ENCODE data around the gene CTRB1. TPM values are rescaled to one million over a fixed set of nuclear protein-coding genes. Genes with fewer than 3 reads are reported as not detected.
"Not testable (repeated sequence)": the region's sequence is repeated elsewhere in the genome, so short reads cannot be mapped to it uniquely, and the experiment has no call there.

The CTRB1 gene
- total RNA-seq, 4 donors from 2014 or later = not detected

- peaks cover 12% of the 10 kb centered on the region for H3K27me3 ChIP-seq
- 85% methylated on average over 10 of the region's 13 CpGs; no CpG with 5 or more reads in 1 of the 2 donors for WGBS, 2 donors (ENCODE audit: low coverage in 1 of 2)
- no peak for TF ChIP-seq POLR2A (IDR thresholded peaks at IDR 0.05)
- no peak for TF ChIP-seq EP300 (IDR thresholded peaks at IDR 0.05)
- no peak for TF ChIP-seq POLR2AphosphoS5 (IDR thresholded peaks at IDR 0.05)
- H3K36me3 ChIP-seq = no peaks in the 10 kb centered on the region
- H3K9me3 ChIP-seq = no peaks in the 10 kb centered on the region
- H3K4me3 ChIP-seq = no peak overlapping the region
- ATAC-seq = no peak
- H3K4me1 ChIP-seq = peaks cover 0 to 13% (median 0%) of the 10 kb centered on the region in 3 donors
- H3K27ac ChIP-seq = no peak overlapping the region
Observed at GRCh38 chr16:75203667-75204409, 14.9 kb upstream of the CTRB1 start.

GRCh38 chr16:75204410-75204758, 14.4 kb upstream of the CTRB1 start:
- no peak overlapping the region for H3K4me3 ChIP-seq
- no peak for TF ChIP-seq POLR2AphosphoS5 (IDR thresholded peaks at IDR 0.05)
- TF ChIP-seq, protein P1, sequence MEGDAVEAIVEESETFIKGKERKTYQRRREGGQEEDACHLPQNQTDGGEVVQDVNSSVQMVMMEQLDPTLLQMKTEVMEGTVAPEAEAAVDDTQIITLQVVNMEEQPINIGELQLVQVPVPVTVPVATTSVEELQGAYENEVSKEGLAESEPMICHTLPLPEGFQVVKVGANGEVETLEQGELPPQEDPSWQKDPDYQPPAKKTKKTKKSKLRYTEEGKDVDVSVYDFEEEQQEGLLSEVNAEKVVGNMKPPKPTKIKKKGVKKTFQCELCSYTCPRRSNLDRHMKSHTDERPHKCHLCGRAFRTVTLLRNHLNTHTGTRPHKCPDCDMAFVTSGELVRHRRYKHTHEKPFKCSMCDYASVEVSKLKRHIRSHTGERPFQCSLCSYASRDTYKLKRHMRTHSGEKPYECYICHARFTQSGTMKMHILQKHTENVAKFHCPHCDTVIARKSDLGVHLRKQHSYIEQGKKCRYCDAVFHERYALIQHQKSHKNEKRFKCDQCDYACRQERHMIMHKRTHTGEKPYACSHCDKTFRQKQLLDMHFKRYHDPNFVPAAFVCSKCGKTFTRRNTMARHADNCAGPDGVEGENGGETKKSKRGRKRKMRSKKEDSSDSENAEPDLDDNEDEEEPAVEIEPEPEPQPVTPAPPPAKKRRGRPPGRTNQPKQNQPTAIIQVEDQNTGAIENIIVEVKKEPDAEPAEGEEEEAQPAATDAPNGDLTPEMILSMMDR (IDR thresholded peaks at IDR 0.05) = no peak
- TF ChIP-seq POLR2A (IDR thresholded peaks at IDR 0.05) = no peak
- TF ChIP-seq EP300 (IDR thresholded peaks at IDR 0.05) = no peak
- WGBS, 2 donors (ENCODE audit: low coverage in 1 of 2) = 85% methylated on average over 4 of the region's 6 CpGs; no CpG with 5 or more reads in 1 of the 2 donors
- ATAC-seq = no peak
- no peak overlapping the region for H3K27ac ChIP-seq
- no peaks in the 10 kb centered on the region for H3K9me3 ChIP-seq
- H3K27me3 ChIP-seq = peaks cover 12% of the 10 kb centered on the region
- H3K36me3 ChIP-seq = no peaks in the 10 kb centered on the region
- peaks cover 0 to 13% (median 0%) of the 10 kb centered on the region in 3 donors for H3K4me1 ChIP-seq

DNA sequence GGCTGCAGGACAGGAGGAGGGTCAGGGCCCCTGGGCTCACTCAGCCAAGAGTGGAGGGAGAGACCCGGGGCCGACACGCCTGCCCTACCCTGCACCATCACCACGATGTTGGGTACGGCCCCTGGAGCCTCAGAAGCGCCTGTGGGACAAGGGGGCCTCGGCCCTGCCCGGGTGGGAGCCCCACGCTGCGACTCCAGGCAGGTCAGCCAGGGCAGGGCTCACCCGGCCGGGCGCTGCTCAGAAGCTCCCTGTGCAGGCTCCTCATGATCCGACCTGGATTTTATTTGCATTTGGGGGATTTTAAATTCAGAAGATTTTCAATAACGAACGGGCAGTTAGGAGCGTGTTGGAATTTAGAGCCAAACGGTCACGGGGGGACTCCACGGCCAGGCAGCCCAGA, 13.9 kb upstream of the CTRB1 start:
- not testable (repeated sequence) for ATAC-seq, H3K27ac ChIP-seq, H3K4me3 ChIP-seq, H3K9me3 ChIP-seq, H3K36me3 ChIP-seq
- peaks cover 0 to 13% (median 0%) of the 10 kb centered on the region in 3 donors for H3K4me1 ChIP-seq
- peaks cover 12% of the 10 kb centered on the region for H3K27me3 ChIP-seq
- WGBS, 2 donors (ENCODE audit: low coverage in 1 of 2) = no CpG with 5 or more reads among the region's 20 CpGs

DNA sequence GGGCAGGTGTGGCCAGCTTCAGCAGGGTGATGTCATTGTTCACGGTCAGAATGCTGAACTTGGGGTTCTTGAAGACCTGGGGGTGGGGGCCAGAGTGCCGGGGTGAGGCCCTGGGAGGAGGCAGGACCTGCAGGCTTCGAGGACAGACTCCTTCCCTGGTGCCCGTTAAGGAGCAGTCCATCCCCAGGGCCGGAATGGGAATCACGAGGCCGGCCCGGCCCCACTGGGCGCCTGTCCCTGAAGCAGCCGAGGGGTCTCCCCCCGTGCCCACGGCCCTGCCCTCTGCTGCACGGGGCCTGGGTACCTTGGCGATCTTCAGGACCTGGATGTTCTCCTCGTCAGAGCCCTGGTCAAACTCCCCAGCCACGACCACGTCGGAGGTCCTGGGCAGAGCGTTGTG, 13.3 kb upstream of the CTRB1 start:
- ATAC-seq, H3K4me3 ChIP-seq, H3K4me1 ChIP-seq, H3K36me3 ChIP-seq, H3K27ac ChIP-seq, H3K9me3 ChIP-seq: not testable (repeated sequence)
- peaks cover 12% of the 10 kb centered on the region for H3K27me3 ChIP-seq
- WGBS, 2 donors (ENCODE audit: low coverage in 1 of 2) = no CpG with 5 or more reads among the region's 19 CpGs

DNA sequence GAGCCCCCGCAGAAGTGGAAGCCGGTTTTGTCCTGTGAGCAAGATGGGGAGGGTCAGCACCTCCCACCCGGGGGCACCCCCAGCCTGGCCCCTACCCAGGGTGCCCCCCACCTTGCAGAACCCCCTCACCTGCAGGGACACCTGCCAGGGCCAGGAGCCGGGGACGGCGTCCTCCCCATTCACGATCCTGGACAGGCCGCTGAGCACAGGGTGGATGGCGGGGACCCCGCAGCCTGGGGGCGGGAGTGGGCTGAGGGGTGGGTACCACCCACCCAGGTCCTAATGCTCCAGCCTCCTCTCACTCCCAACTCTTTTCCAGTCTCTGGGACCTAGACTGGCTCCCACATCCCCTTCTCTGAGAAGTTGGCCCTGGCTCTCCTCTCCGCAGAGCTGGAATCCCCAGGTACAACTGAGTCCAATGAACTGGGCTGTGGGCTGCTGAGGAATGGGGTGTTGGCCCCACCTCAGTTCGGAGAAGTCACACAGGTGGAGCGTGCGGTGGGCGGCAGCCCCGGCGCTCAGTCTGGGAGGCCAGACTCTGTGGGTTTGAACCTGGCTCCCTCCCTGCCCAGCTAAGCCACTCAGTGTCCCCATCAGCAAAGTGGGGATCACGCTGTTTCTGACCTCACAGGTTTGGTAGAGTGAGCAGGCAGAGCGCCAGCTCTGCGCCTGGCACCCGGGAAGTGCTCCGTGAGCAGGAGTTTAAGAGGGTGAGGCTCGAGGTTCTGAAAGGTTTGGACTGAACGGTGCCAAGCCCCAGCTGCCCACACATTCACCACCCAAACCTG, 12.6 kb upstream of the CTRB1 start:
- H3K36me3 ChIP-seq, ATAC-seq, H3K4me3 ChIP-seq, H3K9me3 ChIP-seq, H3K4me1 ChIP-seq, H3K27ac ChIP-seq: not testable (repeated sequence)
- no CpG with 5 or more reads among the region's 25 CpGs for WGBS, 2 donors (ENCODE audit: low coverage in 1 of 2)
- peaks cover 12% of the 10 kb centered on the region for H3K27me3 ChIP-seq

- Histone ChIP-seq H3K36me3 (no peaks in the 10 kb centered on the region), H3K4me3 (no peak within 1 kb of the TSS), H3K27ac (no peak within 1 kb of the TSS), H3K4me1 (no peaks in the 10 kb centered on the region), H3K27me3 (peaks cover 12% of the 10 kb centered on the region), H3K9me3 (no peaks in the 10 kb centered on the region)
- ATAC-seq = no peak
- WGBS, 2 donors (ENCODE audit: low coverage in 1 of 2) = 79% methylated on average over 2 of the region's 24 CpGs; no CpG with 5 or more reads in 1 of the 2 donors
- TF ChIP-seq POLR2A (IDR thresholded peaks at IDR 0.05) (no peak), POLR2AphosphoS5 (IDR thresholded peaks at IDR 0.05) (no peak), EP300 (IDR thresholded peaks at IDR 0.05) (no peak)
- TF ChIP-seq, protein P1 (IDR thresholded peaks at IDR 0.05) = no peak
Observed at GRCh38 chr16:75206749-75207451, 11.9 kb upstream of the CTRB1 start, which contains the start of gene CTRB2. Gene CTRB2 (minus strand): TSS chr16:75207161. CDS start chr16:75207141, 20 bp downstream.

Data from gastroesophageal sphincter (tissue), 4 donors.